Heart left ventricle (tissue), 16 donors: ENCODE measurements around the gene NINL. TPM values are rescaled to one million over a fixed set of nuclear protein-coding genes. Genes with fewer than 3 reads are reported as not detected.

ENCODE experiments used
- ATAC-seq, 4 donors: fragments of 200-7000 bp; cut with Tn5 transposase; one replicate each; pipeline ENCODE4 v1.9.1; 2020 to 2022; ENCODE audit warnings: moderate library complexity in 4 of 4, mild to moderate bottlenecking in 3 of 4, moderate number of reproducible peaks in 1 of 4
- DNase-seq, 5 donors: peaks; one replicate each; pipeline ENCODE4 v3.0.0-alpha.2; 2020
- H3K27ac ChIP-seq, 12 donors: fragments of 200-600 bp; sonication (generic) in 4 of 12; one replicate each; pipeline versions ENCODE4 v1.5.0 to v1.8.0; 2016 to 2022; ENCODE audit warnings: mild to moderate bottlenecking in 2 of 12
- H3K27me3 ChIP-seq, 9 donors: fragments of 200-600 bp; sonication (generic) in 2 of 9; one replicate each; pipeline versions ENCODE4 v1.5.1 to v1.8.0; 2016 to 2022; ENCODE audit warnings: mild to moderate bottlenecking in 3 of 9
- H3K36me3 ChIP-seq, 9 donors: fragments of 200-600 bp; sonication (generic) in 2 of 9; one replicate each; pipeline versions ENCODE4 v1.5.0 to v1.8.0; 2018 to 2022; ENCODE audit warnings: mild to moderate bottlenecking in 2 of 9
- H3K4me1 ChIP-seq, 12 donors: fragments of 200-600 bp; sonication (generic) in 4 of 12; one replicate each; pipeline versions ENCODE4 v1.5.0 to v1.8.0; 2016 to 2022; ENCODE audit warnings: mild to moderate bottlenecking in 3 of 12
- H3K4me3 ChIP-seq, 12 donors: fragments of 200-600 bp; sonication (generic) in 4 of 12; one replicate each; pipeline versions ENCODE4 v1.5.0 to v1.8.0; 2017 to 2022; ENCODE audit warnings: mild to moderate bottlenecking in 9 of 12, moderate library complexity in 4 of 12
- H3K9me3 ChIP-seq, 12 donors: fragments of 200-600 bp; sonication (generic) in 4 of 12; one replicate each; pipeline versions ENCODE4 v1.5.0 to v1.8.0; 2016 to 2022; ENCODE audit warnings: mild to moderate bottlenecking in 1 of 12
- POLR2A ChIP-seq, 2 donors: fragments of 450-650 bp; IDR thresholded peaks; one replicate each; pipeline ENCODE4 v1.6.1; 2017; ENCODE audit warnings: antibody characterized with exemption in 2 of 2, mild to moderate bottlenecking in 2 of 2, moderate library complexity in 2 of 2
- WGBS, 4 donors: extraction: QIAGEN DNeasy Blood & Tissue Kit in 2 of 4; methylation state at CpG; one replicate each; pipeline versions ENCODE4 v1.1.5 to v1.1.7; 2013 to 2018; 5-methylcytosine and 5-hydroxymethylcytosine counted together
- intact Hi-C, 10 donors: fragments of 100-400 bp; cut with DNase I; formaldehyde crosslinking; loops; one replicate each; pipeline versions ENCODE4 v1.11.1 to v1.14.2; 2022
- polyA plus RNA-seq, 2 donors: library from polyadenylated mRNA; stranded (reverse); fragments of 200-250 nt; gene quantifications; one replicate each; pipeline ENCODE4 v1.2.3, GENCODE V29; 2013
- total RNA-seq, 9 donors: library from RNA; depleted of rRNA in 2 of 9; stranded (reverse); fragments of >200 nt in 2 of 9; fragmentation: NEBNext Ultra II Directional in 3 of 9; extraction: Animal tissue kit (Norgen Biotek cat#: 25700) in 3 of 9; gene quantifications; one replicate each; pipeline versions ENCODE4 v1.1.0 to v1.2.4, GENCODE V29; 2016 to 2023
- TF ChIP-seq, protein P1 (sequence below), 12 donors: fragments of 200-600 bp; sonication (generic) in 4 of 12; IDR thresholded peaks; one replicate each; pipeline versions ENCODE4 v1.5.0 to v1.8.0; 2018 to 2022; ENCODE audit warnings: antibody characterized with exemption in 12 of 12, mild to moderate bottlenecking in 5 of 12
- donor health status: ischemic (EF 13 %, LVEDD 7.1; RV severe dilation, severe dysfunction).
- donor health status: healthy with polysubstance abuse.
- donor health status: DM: no; HTN: yes; CAD: no.
- donor health status: DM: no; HTN: no; CAD: no.
- donor health status: ischemic (EF 25% LVEDD 6.9; RV normal size, moderate dysfunction).
- donor health status: ischemic (EF 25% LVEDD 5.7; RV mildly dilated, moderate dysfunction).
- donor health status: healthy.
- donor health status: DM: yes; HTN: yes; CAD: no.
- donor health status: ischemic (EF 35%, LVEDD 5.7; RV mildly dilated, moderate dysfunction).
- donor health status: nonischemic (EF 11% LVEDD 7.7; RV severe dilation, severe dysfunction).
- donor health status: DM: yes; HTN: yes; CAD: no.
- donor health status: PGD.
- donor health status: ischemic (EF 29% LVEDD 5.4; RV normal size, mild dysfunction).
- donor health status: nonischemic (EF 23%, LVEDD 6.1; RV moderate dilation, normal function).

The NINL gene
- total and polyA plus RNA-seq, 11 donors, result 0.78 to 7.1 (median 2.9) TPM

DNA sequence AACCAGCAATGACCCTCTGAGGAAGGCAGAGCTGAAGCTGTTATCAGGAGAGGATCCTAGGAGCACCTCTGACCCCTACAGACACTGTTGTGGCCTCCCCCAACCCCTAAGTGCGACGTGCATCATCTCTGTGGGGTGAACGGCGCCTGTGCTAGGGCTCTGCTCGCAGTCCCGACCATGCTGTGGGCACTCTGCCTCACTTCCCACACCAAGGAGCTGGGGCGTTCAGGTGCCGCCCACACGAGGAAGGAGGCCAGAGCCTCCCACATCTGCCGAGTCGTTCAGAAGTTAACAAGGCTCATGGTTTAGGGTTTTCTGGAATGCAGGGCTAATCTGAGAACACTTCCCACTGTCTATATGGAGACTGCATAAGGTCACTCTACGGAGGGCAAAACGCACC, 115.8 kb downstream of the NINL start:
- WGBS, 4 donors, result 84 to 87% (median 86%) methylated on average over 10 to 13 of the region's 13 CpGs
- H3K36me3 ChIP-seq, result peaks cover 0 to 33% (median 3%) of the 10 kb centered on the region in 9 donors
- ATAC-seq (no peak), DNase-seq (no peak)
- peaks cover 0 to 7% (median 0%) of the 10 kb centered on the region in 12 donors for H3K4me1 ChIP-seq
- intact Hi-C loops, result loop anchor here in 3 of 10 donors (10.0 kb wide), 2 partner anchors 55 to 65 kb away; no protein-coding TSS in a partner anchor
- H3K27ac ChIP-seq, result no peak overlapping the region
- H3K4me3 ChIP-seq, result no peak overlapping the region
- H3K27me3 ChIP-seq, result no peaks in the 10 kb centered on the region
- TF ChIP-seq, protein P1, sequence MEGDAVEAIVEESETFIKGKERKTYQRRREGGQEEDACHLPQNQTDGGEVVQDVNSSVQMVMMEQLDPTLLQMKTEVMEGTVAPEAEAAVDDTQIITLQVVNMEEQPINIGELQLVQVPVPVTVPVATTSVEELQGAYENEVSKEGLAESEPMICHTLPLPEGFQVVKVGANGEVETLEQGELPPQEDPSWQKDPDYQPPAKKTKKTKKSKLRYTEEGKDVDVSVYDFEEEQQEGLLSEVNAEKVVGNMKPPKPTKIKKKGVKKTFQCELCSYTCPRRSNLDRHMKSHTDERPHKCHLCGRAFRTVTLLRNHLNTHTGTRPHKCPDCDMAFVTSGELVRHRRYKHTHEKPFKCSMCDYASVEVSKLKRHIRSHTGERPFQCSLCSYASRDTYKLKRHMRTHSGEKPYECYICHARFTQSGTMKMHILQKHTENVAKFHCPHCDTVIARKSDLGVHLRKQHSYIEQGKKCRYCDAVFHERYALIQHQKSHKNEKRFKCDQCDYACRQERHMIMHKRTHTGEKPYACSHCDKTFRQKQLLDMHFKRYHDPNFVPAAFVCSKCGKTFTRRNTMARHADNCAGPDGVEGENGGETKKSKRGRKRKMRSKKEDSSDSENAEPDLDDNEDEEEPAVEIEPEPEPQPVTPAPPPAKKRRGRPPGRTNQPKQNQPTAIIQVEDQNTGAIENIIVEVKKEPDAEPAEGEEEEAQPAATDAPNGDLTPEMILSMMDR (IDR thresholded peaks at IDR 0.05), result no peak
- TF ChIP-seq POLR2A (IDR thresholded peaks at IDR 0.05), result no peak
- H3K9me3 ChIP-seq, result no peaks in the 10 kb centered on the region

GRCh38 chr20:25468126-25469075, 116.9 kb downstream of the NINL start:
- Histone ChIP-seq H3K36me3 (peaks cover 0 to 36% (median 3%) of the 10 kb centered on the region in 9 donors), H3K27ac (no peak overlapping the region), H3K27me3 (no peaks in the 10 kb centered on the region), H3K4me3 (no peak overlapping the region), H3K9me3 (no peaks in the 10 kb centered on the region), H3K4me1 (peaks cover 0 to 10% (median 0%) of the 10 kb centered on the region in 12 donors)
- intact Hi-C loops, result loop anchor here in 3 of 10 donors (10.0 kb wide), 2 partner anchors 56 to 66 kb away; no protein-coding TSS in a partner anchor
- DNase-seq (no peak), ATAC-seq (peak in 1 of 4 donors; percentile 10)
- 93 to 97% (median 97%) methylated on average over 17 to 18 of the region's 18 CpGs for WGBS, 4 donors
- TF ChIP-seq POLR2A (IDR thresholded peaks at IDR 0.05), result no peak
- TF ChIP-seq, protein P1 (IDR thresholded peaks at IDR 0.05), result no peak

DNA sequence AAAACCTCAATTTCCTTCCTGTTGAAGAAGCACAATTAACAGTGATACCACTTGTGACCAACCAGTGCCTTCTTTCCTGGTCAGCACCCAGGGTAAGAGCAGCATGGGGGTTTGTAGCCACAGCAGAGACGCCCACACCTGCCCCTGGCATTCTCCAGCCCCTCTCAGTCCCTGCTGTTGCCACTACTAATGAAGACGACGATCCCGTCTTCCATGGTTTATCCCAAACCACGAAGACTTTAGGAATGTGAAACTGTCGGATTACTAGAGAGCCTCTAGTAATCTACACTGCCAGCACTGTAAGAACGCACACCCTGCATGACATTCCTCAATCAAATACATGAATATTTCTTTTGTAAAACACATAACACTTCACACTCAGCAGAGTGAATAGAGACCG, 117.9 kb downstream of the NINL start:
- Histone ChIP-seq H3K36me3 (peaks cover 0 to 38% (median 3%) of the 10 kb centered on the region in 9 donors), H3K4me3 (no peak overlapping the region), H3K4me1 (peaks cover 0 to 10% (median 0%) of the 10 kb centered on the region in 12 donors), H3K9me3 (no peaks in the 10 kb centered on the region), H3K27me3 (no peaks in the 10 kb centered on the region), H3K27ac (no peak overlapping the region)
- no peak for ATAC-seq
- intact Hi-C loops, result loop anchor here in 3 of 10 donors (10.0 kb wide), 2 partner anchors 57 to 67 kb away; no protein-coding TSS in a partner anchor
- WGBS, 4 donors, result 89 to 94% (median 91%) methylated on average over 8 of the region's 8 CpGs
- no peak for DNase-seq
- no peak for TF ChIP-seq POLR2A (IDR thresholded peaks at IDR 0.05)
- TF ChIP-seq, protein P1 (IDR thresholded peaks at IDR 0.05), result no peak

- DNase-seq (no peak), ATAC-seq (no peak)
- Histone ChIP-seq H3K4me3 (no peak overlapping the region), H3K27me3 (no peaks in the 10 kb centered on the region), H3K9me3 (no peaks in the 10 kb centered on the region), H3K27ac (no peak overlapping the region), H3K4me1 (peaks cover 0 to 10% (median 0%) of the 10 kb centered on the region in 12 donors), H3K36me3 (peaks cover 0 to 41% (median 3%) of the 10 kb centered on the region in 9 donors)
- WGBS, 4 donors, result 84 to 94% (median 86%) methylated on average over 7 of the region's 7 CpGs
- TF ChIP-seq POLR2A (IDR thresholded peaks at IDR 0.05), result no peak
- TF ChIP-seq, protein P1 (IDR thresholded peaks at IDR 0.05), result no peak
- intact Hi-C loops, result loop anchor here in 3 of 10 donors (10.0 kb wide), 2 partner anchors 58 to 68 kb away; no protein-coding TSS in a partner anchor
These were observed 118.5 kb downstream of the NINL start for GRCh38 chr20:25466846-25467245.
